ENCODE data around the gene ABCG1. TPM values are rescaled to one million over a fixed set of nuclear protein-coding genes. Genes with fewer than 3 reads are reported as not detected.

ABCG1 gene
- total and polyA plus RNA-seq, 2 donors (not counting 1 experiment from before 2014, with no cell fraction given), result under 0.01 to 0.12 TPM

DNA sequence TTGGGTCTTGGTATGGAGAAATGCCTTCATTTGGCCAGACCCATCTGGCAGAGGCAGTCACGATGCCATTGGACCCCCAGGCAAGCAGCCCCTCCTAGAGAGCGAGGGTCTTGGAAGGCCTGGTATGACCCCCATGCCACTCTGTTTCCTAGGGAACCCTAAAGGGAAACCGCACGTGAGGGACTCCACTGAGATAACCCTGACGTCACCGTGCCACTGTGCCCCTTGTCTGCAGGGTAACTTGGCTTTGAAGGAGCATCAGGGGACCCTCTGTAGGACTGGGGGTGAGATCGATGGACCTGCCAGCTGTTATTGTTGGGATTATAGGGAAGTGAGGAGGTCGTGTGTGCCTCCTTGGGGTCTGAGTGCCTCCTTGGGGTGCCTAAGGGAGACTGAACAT is 34.5 kb downstream of the ABCG1 start:
- no peaks in the 10 kb centered on the region for H3K4me1 ChIP-seq (ENCODE audit: control insufficient read depth, extremely low read depth, insufficient read depth, low read length)
- no peaks in the 10 kb centered on the region for H4K20me1 ChIP-seq (ENCODE audit: control insufficient read depth, extremely low read depth, insufficient read depth, low read length)
- DNase-seq (ENCODE audit: low read depth in 2 of 2), result no peak
- H3K9ac ChIP-seq (ENCODE audit: insufficient read depth, low read length), result no peak overlapping the region
- no peak overlapping the region for H3K27ac ChIP-seq (ENCODE audit: insufficient read depth, low read length)
- H3K4me2 ChIP-seq (ENCODE audit: extremely low read depth, insufficient read depth, low read length), result no peak overlapping the region
- no peaks in the 10 kb centered on the region for H3K27me3 ChIP-seq (ENCODE audit: control insufficient read depth, insufficient read depth, low read length)
- H2AFZ ChIP-seq (ENCODE audit: low read length), result no peak overlapping the region
- no peak overlapping the region for H3K4me3 ChIP-seq (replicated peaks in 1 of 4; ENCODE audit: control extremely low read depth in 1 of 4, insufficient read depth in 1 of 4, low read depth in 3 of 4, low read length in 4 of 4)
- no peaks in the 10 kb centered on the region for H3K79me2 ChIP-seq (ENCODE audit: control insufficient read depth, insufficient read depth, low read length)
- H3K9me3 ChIP-seq (ENCODE audit: control insufficient read depth, insufficient read depth, low read depth, low read length), result no peaks in the 10 kb centered on the region
- TF ChIP-seq, protein P1, sequence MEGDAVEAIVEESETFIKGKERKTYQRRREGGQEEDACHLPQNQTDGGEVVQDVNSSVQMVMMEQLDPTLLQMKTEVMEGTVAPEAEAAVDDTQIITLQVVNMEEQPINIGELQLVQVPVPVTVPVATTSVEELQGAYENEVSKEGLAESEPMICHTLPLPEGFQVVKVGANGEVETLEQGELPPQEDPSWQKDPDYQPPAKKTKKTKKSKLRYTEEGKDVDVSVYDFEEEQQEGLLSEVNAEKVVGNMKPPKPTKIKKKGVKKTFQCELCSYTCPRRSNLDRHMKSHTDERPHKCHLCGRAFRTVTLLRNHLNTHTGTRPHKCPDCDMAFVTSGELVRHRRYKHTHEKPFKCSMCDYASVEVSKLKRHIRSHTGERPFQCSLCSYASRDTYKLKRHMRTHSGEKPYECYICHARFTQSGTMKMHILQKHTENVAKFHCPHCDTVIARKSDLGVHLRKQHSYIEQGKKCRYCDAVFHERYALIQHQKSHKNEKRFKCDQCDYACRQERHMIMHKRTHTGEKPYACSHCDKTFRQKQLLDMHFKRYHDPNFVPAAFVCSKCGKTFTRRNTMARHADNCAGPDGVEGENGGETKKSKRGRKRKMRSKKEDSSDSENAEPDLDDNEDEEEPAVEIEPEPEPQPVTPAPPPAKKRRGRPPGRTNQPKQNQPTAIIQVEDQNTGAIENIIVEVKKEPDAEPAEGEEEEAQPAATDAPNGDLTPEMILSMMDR (conservative IDR thresholded peaks at IDR 0.05 in 1 of 2, IDR thresholded peaks at IDR 0.05 in 1 of 2; ENCODE audit: low read depth in 1 of 2, low read length in 2 of 2), result no peak
- TF ChIP-seq EZH2 (IDR thresholded peaks at IDR 0.05; ENCODE audit: low read length, missing control alignments), result no peak
- no peaks in the 10 kb centered on the region for H3K36me3 ChIP-seq (ENCODE audit: control insufficient read depth, insufficient read depth, low read length)

DNA sequence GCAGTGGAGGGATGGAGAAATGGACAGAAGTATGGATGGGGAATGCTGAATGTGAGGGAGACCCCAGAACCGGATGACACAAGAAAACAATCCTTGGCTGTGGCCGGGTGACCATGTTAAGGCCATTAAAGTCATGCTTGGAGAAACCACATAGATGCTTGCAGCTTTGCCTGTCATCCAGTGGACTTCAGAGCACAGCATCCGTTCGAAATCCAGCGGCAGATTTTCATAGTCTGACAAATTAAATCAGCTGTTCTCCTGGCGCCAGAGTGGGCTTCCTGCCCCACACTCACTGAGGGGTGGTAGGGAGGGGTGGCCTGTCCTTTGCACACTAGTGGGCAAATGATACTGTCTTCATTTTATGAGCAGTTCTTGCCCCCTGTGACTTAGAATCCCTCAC is 35.1 kb downstream of the ABCG1 start:
- no peaks in the 10 kb centered on the region for H3K79me2 ChIP-seq (ENCODE audit: control insufficient read depth, insufficient read depth, low read length)
- H3K9ac ChIP-seq (ENCODE audit: insufficient read depth, low read length), result no peak overlapping the region
- H2AFZ ChIP-seq (ENCODE audit: low read length), result no peak overlapping the region
- H3K4me1 ChIP-seq (ENCODE audit: control insufficient read depth, extremely low read depth, insufficient read depth, low read length), result no peaks in the 10 kb centered on the region
- no peaks in the 10 kb centered on the region for H3K9me3 ChIP-seq (ENCODE audit: control insufficient read depth, insufficient read depth, low read depth, low read length)
- TF ChIP-seq, protein P1 (conservative IDR thresholded peaks at IDR 0.05 in 1 of 2, IDR thresholded peaks at IDR 0.05 in 1 of 2; ENCODE audit: low read depth in 1 of 2, low read length in 2 of 2), result no peak
- H4K20me1 ChIP-seq (ENCODE audit: control insufficient read depth, extremely low read depth, insufficient read depth, low read length), result no peaks in the 10 kb centered on the region
- DNase-seq (ENCODE audit: low read depth in 2 of 2), result no peak
- no peaks in the 10 kb centered on the region for H3K36me3 ChIP-seq (ENCODE audit: control insufficient read depth, insufficient read depth, low read length)
- no peak overlapping the region for H3K4me3 ChIP-seq (replicated peaks in 1 of 4; ENCODE audit: control extremely low read depth in 1 of 4, insufficient read depth in 1 of 4, low read depth in 3 of 4, low read length in 4 of 4)
- H3K27ac ChIP-seq (ENCODE audit: insufficient read depth, low read length), result no peak overlapping the region
- no peak overlapping the region for H3K4me2 ChIP-seq (ENCODE audit: extremely low read depth, insufficient read depth, low read length)
- H3K27me3 ChIP-seq (ENCODE audit: control insufficient read depth, insufficient read depth, low read length), result no peaks in the 10 kb centered on the region

DNA sequence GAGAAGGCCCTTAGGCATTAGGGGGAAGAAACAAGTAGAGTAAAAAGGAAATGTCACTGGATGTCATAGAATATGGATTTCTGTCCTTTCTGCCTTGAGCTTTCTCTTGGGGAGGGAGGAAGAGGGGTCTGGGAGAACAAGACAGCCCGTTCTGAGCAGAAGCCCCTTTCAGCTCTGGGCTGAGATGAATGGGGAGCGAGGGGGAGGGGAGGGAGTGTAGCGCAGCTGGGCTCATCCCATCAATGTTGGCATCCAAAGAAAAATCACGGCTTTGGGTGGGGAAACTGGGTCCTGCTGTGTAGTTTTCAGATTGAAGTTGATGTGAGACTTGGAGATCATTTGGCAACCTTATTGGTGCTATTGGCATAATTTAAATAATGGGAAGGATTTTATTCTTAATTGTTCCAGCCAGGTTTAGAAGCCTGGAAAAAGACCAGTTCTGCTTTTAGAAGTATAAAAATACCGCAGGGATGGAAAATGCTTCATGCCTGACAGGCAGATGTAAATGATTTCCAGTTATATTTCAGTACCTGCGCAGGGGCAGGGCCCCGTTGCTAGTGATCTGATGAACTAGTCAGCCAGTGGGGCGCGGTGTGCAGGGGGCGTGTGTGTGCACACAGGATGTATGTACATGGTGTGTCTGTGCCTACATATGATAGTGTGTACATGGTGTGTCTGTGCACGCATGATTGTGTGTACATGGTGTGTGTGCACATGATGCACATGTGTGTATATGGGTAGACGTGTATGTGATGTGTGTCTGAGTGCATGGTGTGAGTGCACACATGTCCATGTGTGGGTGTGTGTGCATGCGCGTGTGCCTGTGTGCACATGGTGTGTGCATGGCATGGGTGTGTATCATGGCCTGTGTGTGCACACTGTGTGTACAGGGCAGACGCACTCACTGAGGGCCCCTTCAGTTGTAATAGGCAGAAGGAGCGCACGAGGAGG is 36.0 kb downstream of the ABCG1 start:
- Histone ChIP-seq H3K79me2 (ENCODE audit: control insufficient read depth, insufficient read depth, low read length) (no peaks in the 10 kb centered on the region), H3K36me3 (ENCODE audit: control insufficient read depth, insufficient read depth, low read length) (no peaks in the 10 kb centered on the region), H3K27me3 (ENCODE audit: control insufficient read depth, insufficient read depth, low read length) (no peaks in the 10 kb centered on the region), H2AFZ (ENCODE audit: low read length) (no peak overlapping the region), H3K4me1 (ENCODE audit: control insufficient read depth, extremely low read depth, insufficient read depth, low read length) (no peaks in the 10 kb centered on the region), H4K20me1 (ENCODE audit: control insufficient read depth, extremely low read depth, insufficient read depth, low read length) (no peaks in the 10 kb centered on the region), H3K4me3 (replicated peaks in 1 of 4; ENCODE audit: control extremely low read depth in 1 of 4, insufficient read depth in 1 of 4, low read depth in 3 of 4, low read length in 4 of 4) (no peak overlapping the region), H3K4me2 (ENCODE audit: extremely low read depth, insufficient read depth, low read length) (no peak overlapping the region), H3K9ac (ENCODE audit: insufficient read depth, low read length) (no peak overlapping the region), H3K9me3 (ENCODE audit: control insufficient read depth, insufficient read depth, low read depth, low read length) (no peaks in the 10 kb centered on the region), H3K27ac (ENCODE audit: insufficient read depth, low read length) (no peak overlapping the region)
- TF ChIP-seq, protein P1 (conservative IDR thresholded peaks at IDR 0.05 in 1 of 2, IDR thresholded peaks at IDR 0.05 in 1 of 2; ENCODE audit: low read depth in 1 of 2, low read length in 2 of 2), result no peak
- no peak for TF ChIP-seq EZH2 (IDR thresholded peaks at IDR 0.05; ENCODE audit: low read length, missing control alignments)
- no peak for DNase-seq (ENCODE audit: low read depth in 2 of 2)
